Neuronal stem cell (in vitro differentiated cells): ENCODE results near the gene ATP8A2.

Experiments
- DNase-seq: peaks from one replicate; pipeline ENCODE4 v3.0.0-alpha.2; 2013; ENCODE audit warnings: low spot score
- H2AFZ ChIP-seq: one replicate; pipeline ENCODE4 v1.6.1; 2013; ENCODE audit warnings: mild to moderate bottlenecking, low read length, inconsistent platforms
- H2AK5ac ChIP-seq: 2 replicates; pipeline ENCODE4 v1.6.1; 2013; ENCODE audit warnings: low read depth, mild to moderate bottlenecking, inconsistent platforms, low read length, moderate library complexity, mixed read lengths
- H2BK120ac ChIP-seq: 2 replicates; pipeline ENCODE4 v1.6.1; 2013; ENCODE audit warnings: low read depth, mild to moderate bottlenecking, inconsistent platforms, low read length, moderate library complexity, mixed read lengths
- H2BK12ac ChIP-seq: one replicate; pipeline ENCODE4 v1.6.1; 2013; ENCODE audit warnings: low read length, inconsistent platforms
- H2BK15ac ChIP-seq: 2 replicates; pipeline ENCODE4 v1.6.1; 2013; ENCODE audit warnings: mild to moderate bottlenecking, low read length, inconsistent platforms, mixed read lengths
- H2BK5ac ChIP-seq: one replicate; pipeline ENCODE4 v1.6.1; 2013; ENCODE audit warnings: inconsistent platforms, mild to moderate bottlenecking, low read length, moderate library complexity
- H3K14ac ChIP-seq: one replicate; pipeline ENCODE4 v1.6.1; 2013; ENCODE audit warnings: low read length, inconsistent platforms
- H3K18ac ChIP-seq: 2 replicates; pipeline ENCODE4 v1.6.1; 2013; ENCODE audit warnings: low read length, inconsistent platforms
- H3K23ac ChIP-seq: 2 replicates; pipeline ENCODE4 v1.6.1; 2013; ENCODE audit warnings: low read depth, mild to moderate bottlenecking, mixed read lengths, low read length, inconsistent platforms; ENCODE audit not compliant: poor library complexity
- H3K27ac ChIP-seq: replicated peaks from 3 replicates; pipeline ENCODE4 v1.5.1; 2013; ENCODE audit warnings: low read length, inconsistent platforms
- H3K27me3 ChIP-seq, 3 experiments: 2 replicates each; pipeline ENCODE4 v1.6.1; 2013; ENCODE audit warnings: low read length in 3 of 3, mild to moderate bottlenecking in 2 of 3, inconsistent platforms in 1 of 3, low read depth in 1 of 3, mixed read lengths in 1 of 3, moderate library complexity in 1 of 3; ENCODE audit not compliant: control insufficient read depth in 3 of 3, insufficient read depth in 3 of 3
- H3K36me3 ChIP-seq, 2 donors: replicated peaks in 1 of 2; 2 replicates each; pipeline ENCODE4 v1.6.1; 2013; ENCODE audit warnings: low read length in 2 of 2; ENCODE audit not compliant: control insufficient read depth in 2 of 2, insufficient read depth in 2 of 2
- H3K4ac ChIP-seq: 2 replicates; pipeline ENCODE4 v1.6.1; 2013; ENCODE audit warnings: inconsistent platforms, mild to moderate bottlenecking, low read length, moderate library complexity
- H3K4me1 ChIP-seq, 2 donors: 1 replicate in 1 of 2; 2 replicates in 1 of 2; pipeline ENCODE4 v1.6.1; 2013; ENCODE audit warnings: low read length in 2 of 2, low read depth in 1 of 2; ENCODE audit not compliant: control insufficient read depth in 2 of 2, insufficient read depth in 1 of 2
- H3K4me2 ChIP-seq: one replicate; pipeline ENCODE4 v1.6.1; 2013; ENCODE audit warnings: mild to moderate bottlenecking, low read length, inconsistent platforms; ENCODE audit not compliant: insufficient read depth, poor library complexity, severe bottlenecking
- H3K4me3 ChIP-seq, 2 donors: 2 replicates each; pipeline ENCODE4 v1.5.1; 2013; ENCODE audit warnings: low read length in 2 of 2, mild to moderate bottlenecking in 2 of 2, inconsistent platforms in 1 of 2, moderate library complexity in 1 of 2
- H3K79me1 ChIP-seq: one replicate; pipeline ENCODE4 v1.6.1; 2013; ENCODE audit warnings: low read depth, mild to moderate bottlenecking, inconsistent platforms, low read length, moderate library complexity
- H3K9ac ChIP-seq: one replicate; pipeline ENCODE4 v1.6.1; 2013; ENCODE audit warnings: mild to moderate bottlenecking, low read depth, low read length, inconsistent platforms; ENCODE audit not compliant: poor library complexity
- H3K9me3 ChIP-seq, 2 donors: replicated peaks in 1 of 2; 2 replicates each; pipeline versions ENCODE3 to v1.6.1; 2013; ENCODE audit warnings: low read length in 2 of 2, mild to moderate bottlenecking in 2 of 2, inconsistent platforms in 1 of 2, low read depth in 1 of 2, mixed read lengths in 1 of 2, moderate library complexity in 1 of 2; ENCODE audit not compliant: control insufficient read depth in 2 of 2, insufficient read depth in 1 of 2
- H4K8ac ChIP-seq: one replicate; pipeline ENCODE4 v1.6.1; 2013; ENCODE audit warnings: low read depth, mild to moderate bottlenecking, inconsistent platforms, low read length, moderate library complexity
- H4K91ac ChIP-seq: one replicate; pipeline ENCODE4 v1.6.1; 2013; ENCODE audit warnings: low read length, low read depth, mild to moderate bottlenecking, inconsistent platforms; ENCODE audit not compliant: poor library complexity
- WGBS, 2 donors: extraction: QIAGEN DNeasy Blood & Tissue Kit; methylation state at CpG; one replicate each; pipeline ENCODE4 v1.1.7; 2013; ENCODE audit warnings: missing lambda C conversion rate in 2 of 2, mixed read lengths in 1 of 2; ENCODE audit not compliant: insufficient read length in 2 of 2, insufficient replicate concordance in 1 of 2; ENCODE audit errors: extremely low coverage in 2 of 2; 5-methylcytosine and 5-hydroxymethylcytosine counted together

Gene ATP8A2

GRCh38 chr13:25990801-25991200 is 619.0 kb downstream of the ATP8A2 start:
- Histone ChIP-seq H3K36me3 (no peaks in the 10 kb centered on the region), H3K4me3 (no peak overlapping the region), H3K9me3 (no peaks in the 10 kb centered on the region), H3K79me1 (no peaks in the 10 kb centered on the region), H2BK12ac (no peak overlapping the region), H4K91ac (no peak overlapping the region), H3K27ac (peak overlapping the region; percentile 12), H3K23ac (no peak overlapping the region), H3K4me2 (no peak overlapping the region), H2BK15ac (no peak overlapping the region), H2BK5ac (no peak overlapping the region), H2AFZ (no peak overlapping the region), H3K9ac (no peak overlapping the region), H4K8ac (no peak overlapping the region), H3K4me1 (peaks cover 0 to 10% of the 10 kb centered on the region in 2 donors), H3K18ac (peak overlapping the region; percentile 74), H3K14ac (no peak overlapping the region), H2BK120ac (no peak overlapping the region), H2AK5ac (no peak overlapping the region), H3K27me3 (no peaks in the 10 kb centered on the region), H3K4ac (no peak overlapping the region)
- no peak for DNase-seq
- no CpG with 5 or more reads among the region's 10 CpGs for WGBS, 2 donors

GRCh38 chr13:25992076-25992475 is 620.3 kb downstream of the ATP8A2 start:
- H3K14ac ChIP-seq = no peak overlapping the region
- no peaks in the 10 kb centered on the region for H3K27me3 ChIP-seq
- H2BK15ac ChIP-seq = no peak overlapping the region
- no peak overlapping the region for H3K9ac ChIP-seq
- H3K4ac ChIP-seq = no peak overlapping the region
- no peak overlapping the region for H2BK12ac ChIP-seq
- whole genome bisulfite sequencing, 2 donors = no CpG with 5 or more reads among the region's 1 CpG
- H3K36me3 ChIP-seq = no peaks in the 10 kb centered on the region
- no peak overlapping the region for H4K8ac ChIP-seq
- no peak overlapping the region for H3K4me2 ChIP-seq
- DNase-seq = no peak
- H3K79me1 ChIP-seq = no peaks in the 10 kb centered on the region
- no peak overlapping the region for H2BK120ac ChIP-seq
- H4K91ac ChIP-seq = no peak overlapping the region
- peaks cover 0 to 9% of the 10 kb centered on the region in 2 donors for H3K4me1 ChIP-seq
- no peak overlapping the region for H2AFZ ChIP-seq
- H3K9me3 ChIP-seq = no peaks in the 10 kb centered on the region
- H2BK5ac ChIP-seq = no peak overlapping the region
- no peak overlapping the region for H3K4me3 ChIP-seq
- no peak overlapping the region for H3K27ac ChIP-seq
- H3K18ac ChIP-seq = no peak overlapping the region
- H2AK5ac ChIP-seq = no peak overlapping the region
- no peak overlapping the region for H3K23ac ChIP-seq

- H2AFZ ChIP-seq = no peak overlapping the region
- H3K4me1 ChIP-seq = peaks cover 0 to 8% of the 10 kb centered on the region in 2 donors
- no peak for DNase-seq
- H3K14ac ChIP-seq = no peak overlapping the region
- no peak overlapping the region for H3K9ac ChIP-seq
- no peak overlapping the region for H3K23ac ChIP-seq
- H4K91ac ChIP-seq = no peak overlapping the region
- no CpG with 5 or more reads among the region's 1 CpG for WGBS, 2 donors
- no peak overlapping the region for H2BK120ac ChIP-seq
- no peak overlapping the region for H3K18ac ChIP-seq
- no peaks in the 10 kb centered on the region for H3K9me3 ChIP-seq
- H2AK5ac ChIP-seq = no peak overlapping the region
- H3K27me3 ChIP-seq = no peaks in the 10 kb centered on the region
- no peak overlapping the region for H4K8ac ChIP-seq
- H2BK5ac ChIP-seq = no peak overlapping the region
- no peak overlapping the region for H3K4ac ChIP-seq
- no peaks in the 10 kb centered on the region for H3K79me1 ChIP-seq
- H3K36me3 ChIP-seq = no peaks in the 10 kb centered on the region
- no peak overlapping the region for H3K4me2 ChIP-seq
- H2BK15ac ChIP-seq = no peak overlapping the region
- no peak overlapping the region for H3K27ac ChIP-seq
- no peak overlapping the region for H3K4me3 ChIP-seq
- no peak overlapping the region for H2BK12ac ChIP-seq
These were observed 635.7 kb downstream of the ATP8A2 start for GRCh38 chr13:26007261-26008125.

GRCh38 chr13:26010487-26011207 is 638.9 kb downstream of the ATP8A2 start:
- Histone ChIP-seq H2AFZ (no peak overlapping the region), H4K8ac (no peak overlapping the region), H3K4me1 (peaks cover 0 to 8% of the 10 kb centered on the region in 2 donors), H3K27ac (no peak overlapping the region), H3K4ac (no peak overlapping the region), H3K79me1 (no peaks in the 10 kb centered on the region), H3K27me3 (no peaks in the 10 kb centered on the region), H2BK15ac (peak overlapping the region; percentile 51), H3K4me3 (no peak overlapping the region), H3K4me2 (no peak overlapping the region), H2BK120ac (no peak overlapping the region), H4K91ac (no peak overlapping the region), H3K36me3 (no peaks in the 10 kb centered on the region), H2BK12ac (no peak overlapping the region), H3K23ac (peak overlapping the region; percentile 26), H2BK5ac (no peak overlapping the region), H3K18ac (peak overlapping the region; percentile 76), H2AK5ac (peak overlapping the region; percentile 83), H3K9ac (peak overlapping the region; percentile 57), H3K9me3 (no peaks in the 10 kb centered on the region), H3K14ac (peak overlapping the region; percentile 21)
- no peak for DNase-seq
- WGBS, 2 donors = no CpG with 5 or more reads among the region's 13 CpGs
